Ishikawa (cell line): ENCODE results near the gene POLR3A.

Experiments used
- CEBPB ChIP-seq: IDR thresholded peaks from 2 replicates; pipeline ENCODE4 v1.6.1; 2012
- CREB1 ChIP-seq: IDR thresholded peaks from 2 replicates; pipeline ENCODE4 v1.6.1; 2012; ENCODE audit warnings: low read depth
- EP300 ChIP-seq: IDR thresholded peaks from 2 replicates; pipeline ENCODE4 v1.6.1; 2012; ENCODE audit warnings: borderline replicate concordance
- FOXM1 ChIP-seq: IDR thresholded peaks from 2 replicates; pipeline ENCODE4 v1.6.1; 2012; ENCODE audit warnings: low read depth, borderline replicate concordance
- RAD21 ChIP-seq: IDR thresholded peaks from 2 replicates; pipeline ENCODE4 v1.6.1; 2012; ENCODE audit warnings: low read depth
- REST ChIP-seq: IDR thresholded peaks from 2 replicates; pipeline ENCODE4 v1.6.1; 2012; ENCODE audit warnings: low read depth, mild to moderate bottlenecking
- TAF1 ChIP-seq: IDR thresholded peaks from 2 replicates; pipeline ENCODE4 v1.6.1; 2012; ENCODE audit warnings: low read depth, mild to moderate bottlenecking
- TCF12 ChIP-seq: IDR thresholded peaks from 2 replicates; pipeline ENCODE4 v1.6.1; 2012; ENCODE audit warnings: low read depth
- TEAD4 ChIP-seq: IDR thresholded peaks from 2 replicates; pipeline ENCODE4 v1.6.1; 2012
- TF ChIP-seq, protein P1 (sequence below): IDR thresholded peaks from 2 replicates; pipeline ENCODE4 v1.6.1; 2012

DNA sequence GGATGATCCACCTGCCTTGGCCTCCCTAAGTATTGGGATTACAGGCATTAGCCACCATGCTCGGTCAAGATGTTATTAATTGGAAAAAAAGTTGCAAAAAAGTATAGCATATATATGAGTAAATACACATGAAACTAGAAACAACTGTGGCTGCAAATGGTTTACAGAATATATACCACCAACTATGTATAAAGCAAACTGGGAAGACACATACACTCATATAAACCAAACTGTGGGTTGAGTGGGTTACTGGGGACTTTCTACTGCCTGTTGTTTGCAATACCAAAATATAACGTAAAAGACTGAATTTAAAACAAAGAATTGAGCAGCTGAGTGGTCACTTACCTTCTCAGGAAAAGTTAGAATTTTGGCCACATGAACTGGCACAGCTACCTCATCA, 8.1 kb downstream of the POLR3A start:
- TF ChIP-seq TAF1: no peak
- TF ChIP-seq EP300: no peak
- no peak for TF ChIP-seq CREB1
- TF ChIP-seq CEBPB: no peak
- no peak for TF ChIP-seq REST
- TF ChIP-seq FOXM1: no peak
- no peak for TF ChIP-seq RAD21
- TF ChIP-seq TEAD4: no peak
- TF ChIP-seq, protein P1, sequence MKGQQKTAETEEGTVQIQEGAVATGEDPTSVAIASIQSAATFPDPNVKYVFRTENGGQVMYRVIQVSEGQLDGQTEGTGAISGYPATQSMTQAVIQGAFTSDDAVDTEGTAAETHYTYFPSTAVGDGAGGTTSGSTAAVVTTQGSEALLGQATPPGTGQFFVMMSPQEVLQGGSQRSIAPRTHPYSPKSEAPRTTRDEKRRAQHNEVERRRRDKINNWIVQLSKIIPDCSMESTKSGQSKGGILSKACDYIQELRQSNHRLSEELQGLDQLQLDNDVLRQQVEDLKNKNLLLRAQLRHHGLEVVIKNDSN: no peak
- no peak for TF ChIP-seq TCF12
